HG03097 (cell line): ENCODE data around the gene TBX6.
"Not testable (repeated sequence)": the region's sequence is repeated elsewhere in the genome, so short reads cannot be mapped to it uniquely, and the experiment has no call there.

Experiments used
- ATAC-seq: cut with Tn5 transposase; IDR thresholded peaks from one replicate; pipeline ENCODE4 v1.9.1; 2021; ENCODE audit not compliant: unreplicated experiment, low FRiP score

TBX6 gene, protein sequence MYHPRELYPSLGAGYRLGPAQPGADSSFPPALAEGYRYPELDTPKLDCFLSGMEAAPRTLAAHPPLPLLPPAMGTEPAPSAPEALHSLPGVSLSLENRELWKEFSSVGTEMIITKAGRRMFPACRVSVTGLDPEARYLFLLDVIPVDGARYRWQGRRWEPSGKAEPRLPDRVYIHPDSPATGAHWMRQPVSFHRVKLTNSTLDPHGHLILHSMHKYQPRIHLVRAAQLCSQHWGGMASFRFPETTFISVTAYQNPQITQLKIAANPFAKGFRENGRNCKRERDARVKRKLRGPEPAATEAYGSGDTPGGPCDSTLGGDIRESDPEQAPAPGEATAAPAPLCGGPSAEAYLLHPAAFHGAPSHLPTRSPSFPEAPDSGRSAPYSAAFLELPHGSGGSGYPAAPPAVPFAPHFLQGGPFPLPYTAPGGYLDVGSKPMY

DNA sequence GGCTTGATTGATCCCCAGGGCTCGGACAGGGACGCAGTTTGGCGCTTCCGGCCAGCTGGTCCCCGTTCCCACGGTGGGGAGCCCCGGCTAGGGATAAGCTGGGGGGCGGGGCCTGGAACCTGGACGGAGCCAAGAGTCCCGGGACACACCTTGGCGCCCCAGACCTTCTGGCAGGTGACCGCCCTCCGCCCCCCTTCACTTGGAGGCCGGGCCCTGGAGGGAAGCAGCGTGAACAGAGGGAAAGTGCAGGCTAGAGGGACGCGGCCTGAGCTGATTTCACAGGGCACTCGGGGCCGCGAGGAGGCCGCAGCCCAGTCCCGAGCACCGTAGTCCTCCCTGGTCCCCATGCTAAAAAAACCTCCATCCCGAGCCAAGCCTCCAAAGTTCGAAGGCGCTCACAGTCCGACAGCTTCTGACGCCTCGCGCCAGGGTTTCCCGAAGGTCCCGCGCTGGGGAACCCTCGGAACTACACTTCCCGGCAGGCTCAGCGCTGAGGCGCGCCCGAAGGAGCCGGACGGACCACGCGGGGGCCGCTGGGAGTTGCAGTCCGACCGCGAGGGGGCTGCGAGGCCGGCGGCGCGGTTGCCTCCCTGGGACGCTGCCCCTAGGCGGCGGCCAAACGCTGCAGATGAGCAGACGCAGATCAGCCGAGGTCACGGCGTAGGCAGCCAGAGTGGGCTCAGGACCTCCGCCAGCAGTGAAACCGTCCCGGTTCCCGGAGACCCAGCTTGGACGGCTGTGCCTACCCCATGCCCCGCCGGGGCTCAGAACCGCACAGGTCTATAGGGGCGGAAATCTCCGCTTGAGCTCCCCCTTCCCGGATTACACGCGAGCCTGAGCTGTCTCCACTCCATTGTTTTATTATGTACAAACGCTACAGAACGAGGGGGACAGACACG, at the start of gene TBX6:
TBX6 (minus strand) TSS at position 451 of the 899 bp plus-strand sequence. CDS start 731 bp downstream, outside the sequence.
- ATAC-seq = peak; percentile 66

DNA sequence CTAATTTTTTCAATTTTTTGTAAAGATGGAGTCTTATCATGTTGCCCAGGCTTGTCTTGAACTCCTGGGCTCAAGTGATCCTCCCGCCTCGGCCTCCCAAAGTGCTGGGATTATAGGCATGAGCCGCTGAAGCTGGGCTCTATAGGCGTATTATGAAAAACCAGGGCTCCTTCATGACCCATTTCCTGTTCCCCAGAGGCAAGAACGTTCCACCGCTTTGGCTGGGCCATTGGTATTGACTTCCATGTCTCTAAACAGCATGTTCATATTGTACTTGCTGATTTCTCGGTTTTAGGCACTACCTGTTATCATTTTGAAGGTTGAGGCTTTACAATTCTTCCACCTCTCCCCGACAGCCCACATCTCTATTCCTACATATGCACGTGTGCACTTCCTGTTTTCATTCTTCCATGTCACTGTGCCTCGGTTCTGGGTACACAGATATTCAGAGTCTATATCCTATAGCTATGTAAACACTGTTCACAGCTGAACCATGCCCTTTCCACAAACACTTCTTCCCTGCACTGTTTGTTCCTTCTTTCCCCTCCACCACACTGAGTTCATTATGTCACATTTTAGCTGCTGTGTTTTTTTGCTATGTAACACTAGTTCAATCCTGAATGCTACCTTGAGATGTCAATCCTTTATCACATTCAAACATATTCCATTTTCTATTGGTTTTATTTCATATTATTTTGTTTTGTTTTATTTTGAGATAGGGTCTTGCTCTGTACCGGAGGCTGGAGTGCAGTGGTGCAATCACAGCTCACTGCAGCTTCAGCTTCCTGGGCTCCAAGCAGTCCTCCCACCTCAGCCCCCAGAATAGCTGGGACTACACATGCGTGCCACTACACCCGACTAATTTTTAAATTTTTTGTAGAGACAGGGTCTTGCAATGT, 48.1 kb upstream of the TBX6 start:
- no peak for ATAC-seq

DNA sequence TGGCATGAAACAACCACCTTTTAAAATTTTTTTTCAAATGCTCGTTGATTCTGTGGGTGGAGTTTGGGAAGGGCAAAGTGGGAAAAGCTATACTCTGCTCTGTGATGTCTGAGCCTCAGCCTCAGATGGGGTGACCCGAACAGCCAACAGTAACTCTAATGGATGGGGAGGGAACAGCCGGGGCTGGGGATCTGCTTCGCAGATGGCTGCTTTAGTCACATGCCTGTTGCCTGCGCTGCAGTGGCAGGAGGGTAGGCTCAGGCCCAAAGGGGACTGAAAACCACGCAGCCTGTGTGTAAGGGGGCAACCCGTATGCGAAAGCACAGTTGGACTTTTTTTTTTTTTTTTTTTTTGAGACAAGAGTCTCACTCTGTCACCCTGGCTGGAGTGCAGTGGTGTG, 46.2 kb upstream of the TBX6 start:
- ATAC-seq = no peak

DNA sequence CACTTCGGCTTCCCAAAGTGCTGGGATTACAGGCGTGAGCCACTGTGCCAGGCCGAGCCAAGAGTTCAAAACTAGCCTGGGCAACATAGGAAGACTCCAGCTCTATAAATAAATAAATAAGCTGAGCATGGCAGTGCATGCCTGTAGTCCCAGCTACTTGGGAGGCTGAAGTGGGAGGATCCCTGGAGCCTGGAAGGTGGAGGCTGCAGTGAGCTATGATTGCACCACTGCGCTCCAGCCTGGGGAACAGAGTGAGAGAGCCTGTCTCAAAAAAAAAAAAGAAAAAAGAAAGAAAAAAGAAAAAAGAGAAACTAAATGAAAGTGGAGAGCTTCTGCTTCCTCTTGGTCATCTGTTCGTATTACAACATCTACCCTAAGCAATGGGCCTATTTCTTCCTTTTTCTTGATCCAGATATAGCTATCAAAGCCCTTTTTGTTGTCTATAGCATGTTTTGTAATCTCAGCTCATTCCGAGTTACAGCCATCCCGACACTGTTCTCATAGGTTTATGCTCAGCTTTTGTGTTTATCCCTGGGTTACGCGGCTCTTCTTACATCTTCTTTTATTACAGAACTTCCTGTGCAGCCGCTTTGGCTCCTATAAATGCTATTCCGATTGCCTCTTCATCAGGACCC, 45.4 kb upstream of the TBX6 start:
- ATAC-seq = no peak

DNA sequence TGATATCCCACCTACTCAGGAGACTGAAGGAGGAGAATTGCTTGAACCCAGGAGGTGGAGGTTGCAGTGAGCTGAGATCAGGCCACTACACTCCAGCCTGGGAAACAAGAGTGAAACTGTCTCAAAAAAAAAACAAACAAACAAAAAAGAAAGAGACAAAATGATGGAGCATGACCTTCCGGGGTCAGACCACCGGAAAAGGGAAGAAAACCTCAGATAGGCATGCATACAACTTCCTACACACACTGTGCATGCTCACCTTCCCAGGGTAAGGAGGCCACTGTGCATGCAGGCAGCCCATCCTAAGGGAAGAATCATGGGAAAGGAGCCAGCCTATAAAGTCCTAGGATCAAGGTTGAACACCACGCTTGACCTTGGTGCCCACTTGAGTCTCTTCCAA, 40.9 kb upstream of the TBX6 start:
- no peak for ATAC-seq

DNA sequence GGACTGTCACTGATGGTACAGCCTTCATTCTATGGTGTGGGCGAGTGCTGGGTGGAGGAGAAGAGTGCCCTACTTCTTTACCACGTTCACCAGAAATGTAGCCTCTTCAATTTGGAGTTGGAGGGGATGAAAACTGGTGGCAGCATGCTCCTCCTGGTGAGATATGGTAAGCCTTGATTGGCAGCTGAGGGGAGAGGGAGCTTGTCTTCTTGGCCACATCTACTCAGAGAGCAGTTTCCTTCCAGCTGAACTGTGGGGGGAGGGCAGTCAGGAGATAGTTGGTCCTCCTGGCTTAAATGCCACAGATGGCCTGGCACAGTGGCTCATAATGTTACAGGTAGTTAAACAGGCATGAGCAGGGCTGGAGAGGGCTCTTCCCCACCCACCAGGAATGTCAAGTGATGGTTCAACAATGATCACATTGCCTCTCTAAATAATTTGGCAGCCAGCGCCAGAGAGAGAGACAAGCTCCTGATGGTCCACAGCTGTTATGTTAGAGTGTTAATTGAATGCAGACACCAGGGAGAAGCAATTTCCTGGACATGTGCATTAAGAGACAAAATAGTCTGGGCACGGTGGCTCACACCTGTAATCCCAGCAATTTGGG, 40.2 kb upstream of the TBX6 start:
- no peak for ATAC-seq

DNA sequence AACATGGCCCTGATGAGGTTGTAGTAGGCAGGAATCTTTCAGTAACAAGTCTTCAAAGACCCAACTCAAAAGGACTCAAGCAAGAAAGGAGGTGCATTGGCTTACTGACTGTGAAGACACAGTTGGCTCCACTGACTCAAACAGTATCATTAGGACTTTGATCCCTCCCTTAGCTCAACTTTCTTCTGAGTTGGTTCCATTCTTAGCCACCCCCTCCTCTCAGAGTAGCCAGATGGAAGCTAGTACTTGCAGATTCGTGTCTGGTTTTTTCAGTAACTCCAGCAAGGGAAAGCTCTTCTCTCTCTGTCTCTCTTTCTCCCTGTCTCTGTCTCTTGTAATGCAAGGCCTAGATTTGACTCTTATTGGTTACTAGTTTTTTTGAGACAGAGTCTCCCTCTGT, 36.3 kb upstream of the TBX6 start:
- no peak for ATAC-seq

DNA sequence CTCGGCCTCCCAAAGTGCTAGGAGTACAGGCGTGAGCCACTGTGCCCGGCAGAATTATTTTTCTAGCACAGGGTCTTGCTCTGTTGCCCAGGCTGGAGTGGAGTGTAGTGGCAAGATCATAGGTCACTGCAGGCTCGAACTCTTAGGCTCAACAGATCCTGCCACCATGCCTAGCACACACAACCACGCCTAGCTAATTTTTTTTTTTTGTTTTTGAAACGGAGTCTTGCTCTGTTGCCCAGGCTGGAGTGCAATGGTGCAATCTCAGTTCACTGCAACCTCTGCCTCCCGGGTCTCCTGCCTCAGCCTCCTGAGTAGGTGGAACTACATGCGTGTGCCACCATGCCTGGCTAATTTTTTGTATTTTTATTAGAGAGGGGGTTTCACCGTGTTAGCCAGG, 34.0 kb upstream of the TBX6 start:
- not testable (repeated sequence) for ATAC-seq

DNA sequence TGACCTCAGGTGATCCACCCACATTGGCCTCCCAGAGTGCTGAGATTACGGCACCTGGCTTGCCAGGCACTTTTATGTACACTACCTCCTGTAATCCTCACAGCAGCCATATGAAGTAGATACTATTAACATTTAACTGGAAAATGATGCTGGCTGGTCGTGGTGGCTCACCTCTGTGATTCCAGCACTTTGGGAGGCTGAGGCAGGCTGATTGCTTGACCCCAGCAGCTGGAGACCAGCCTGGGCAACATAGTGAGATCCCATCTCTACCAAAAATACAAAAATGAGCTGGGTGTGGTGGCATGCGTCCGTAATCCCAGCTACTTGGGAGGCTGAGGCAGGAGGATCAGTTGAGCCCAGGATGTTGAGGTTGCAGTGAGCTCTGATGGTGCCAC, 33.3 kb upstream of the TBX6 start:
- ATAC-seq = no peak

DNA sequence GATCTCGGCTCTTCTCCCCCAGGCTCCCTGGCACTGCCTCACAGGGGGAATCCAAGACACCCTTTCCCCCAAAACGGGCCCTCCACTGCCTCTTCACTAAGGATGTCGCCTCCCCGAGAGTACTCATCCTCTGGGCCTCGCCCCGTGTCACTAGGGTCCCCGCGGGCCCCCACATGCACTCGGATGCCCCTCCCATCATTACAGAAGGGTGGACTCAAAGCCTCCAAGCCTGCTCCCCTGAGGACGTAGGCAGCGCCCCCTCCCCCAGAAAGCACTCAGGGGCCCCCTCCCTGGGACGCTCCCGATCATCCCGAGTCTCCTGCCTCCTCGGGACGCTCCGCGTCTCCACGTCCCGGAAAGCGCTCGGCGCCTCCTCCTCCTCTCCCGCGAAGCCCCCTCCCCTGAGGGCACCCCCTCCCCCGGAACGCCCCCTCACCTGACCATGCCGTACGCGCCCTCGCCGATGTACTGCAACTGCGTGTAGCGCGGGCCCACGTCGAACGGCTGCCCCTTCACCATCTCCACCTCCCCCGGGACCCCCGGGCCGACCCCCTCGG, 31.0 kb upstream of the TBX6 start:
- ATAC-seq = no peak

DNA sequence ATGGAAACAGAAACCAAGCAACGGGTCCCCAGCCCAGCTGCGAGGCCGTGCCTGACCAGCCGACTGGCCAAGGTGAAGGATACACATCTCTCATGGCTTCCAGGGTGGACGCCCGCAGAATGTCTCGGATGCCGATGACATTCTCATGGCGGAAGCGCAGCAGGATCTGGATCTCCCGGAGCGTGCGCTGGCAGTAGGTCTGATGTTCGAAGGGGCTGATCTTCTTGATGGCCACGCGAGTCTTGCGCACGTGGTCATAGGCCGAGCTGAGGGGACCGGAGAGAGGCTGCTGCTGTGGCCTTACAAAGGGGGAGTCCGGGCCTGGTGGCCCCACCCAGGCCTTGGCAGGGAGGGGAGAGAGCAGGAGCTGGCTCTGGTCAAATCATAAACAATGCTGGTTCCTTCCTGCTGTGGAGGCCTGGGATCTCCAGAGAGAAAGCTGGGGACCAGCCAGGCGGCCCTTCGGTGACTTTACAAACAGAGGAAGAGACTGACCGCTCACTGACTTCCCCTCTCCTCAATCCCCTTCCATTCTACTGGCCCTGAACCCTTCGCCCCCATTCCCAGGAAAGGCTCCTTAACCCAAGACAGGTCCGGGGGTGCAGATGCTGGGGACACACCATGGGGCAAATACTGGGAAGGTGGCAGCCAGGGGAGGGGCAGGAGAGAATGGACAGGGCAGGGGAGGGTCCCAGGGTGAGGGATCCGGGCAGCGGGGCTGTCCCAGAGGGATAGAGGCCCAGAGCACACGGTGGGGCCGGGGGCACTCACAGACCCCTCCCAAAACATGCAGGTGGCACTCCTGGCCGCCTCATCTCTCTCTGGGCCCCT, 30.2 kb upstream of the TBX6 start:
- no peak for ATAC-seq

DNA sequence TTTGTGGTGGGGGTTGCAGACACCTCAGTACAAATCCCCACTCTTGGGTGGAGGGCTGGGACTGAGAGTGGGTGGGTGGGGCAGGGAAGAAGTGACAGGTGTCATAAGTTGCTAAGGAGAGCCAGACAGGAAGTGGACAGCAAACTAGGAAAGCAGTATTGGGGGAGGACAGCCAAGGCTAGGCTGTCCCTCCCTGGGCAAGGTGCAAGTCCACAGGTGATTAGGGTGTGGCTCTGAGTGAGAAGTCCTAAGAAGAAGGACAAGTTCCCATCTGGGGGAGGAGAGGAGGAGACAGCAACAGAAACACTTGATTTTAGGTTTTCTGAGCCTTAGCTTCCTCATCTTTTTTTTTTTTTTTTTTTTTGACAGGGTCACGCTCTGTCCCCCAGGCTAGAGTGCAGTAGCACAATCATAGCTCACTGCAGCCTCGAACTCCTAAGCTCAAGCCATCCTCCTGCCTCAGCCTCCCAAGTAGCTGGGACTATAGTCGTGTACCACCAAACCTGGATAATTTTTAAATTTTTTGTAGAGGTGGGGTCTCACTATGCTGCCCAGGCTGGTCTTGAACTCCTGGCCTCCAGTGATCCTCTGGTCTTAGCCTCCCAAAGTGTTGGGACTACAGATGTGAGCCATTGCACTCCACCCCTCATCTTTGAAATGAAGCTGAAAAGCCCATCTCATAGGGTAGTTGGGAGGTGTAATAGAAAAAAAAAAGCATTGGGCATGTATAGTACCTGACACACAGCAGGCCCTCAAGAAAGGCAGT, 28.8 kb upstream of the TBX6 start:
- no peak for ATAC-seq

DNA sequence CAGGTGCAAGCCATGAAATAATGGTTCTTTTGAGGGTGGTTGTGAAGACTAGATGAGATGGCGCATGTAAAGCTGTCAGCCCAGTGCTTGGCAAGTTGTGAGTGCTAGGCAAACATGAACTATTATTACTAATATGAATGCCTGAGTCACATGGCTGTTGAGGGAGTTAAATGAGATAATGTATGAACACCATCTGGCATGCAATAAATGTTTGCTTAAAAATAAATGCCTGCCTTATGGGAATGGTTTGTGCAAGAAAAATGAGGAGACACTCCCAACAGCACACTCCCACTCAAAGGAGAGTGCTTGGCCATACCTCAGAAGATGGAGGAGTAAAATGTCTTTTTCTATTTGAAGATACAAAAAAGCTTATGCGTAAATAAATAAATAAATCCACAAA, 27.7 kb upstream of the TBX6 start:
- ATAC-seq = no peak

DNA sequence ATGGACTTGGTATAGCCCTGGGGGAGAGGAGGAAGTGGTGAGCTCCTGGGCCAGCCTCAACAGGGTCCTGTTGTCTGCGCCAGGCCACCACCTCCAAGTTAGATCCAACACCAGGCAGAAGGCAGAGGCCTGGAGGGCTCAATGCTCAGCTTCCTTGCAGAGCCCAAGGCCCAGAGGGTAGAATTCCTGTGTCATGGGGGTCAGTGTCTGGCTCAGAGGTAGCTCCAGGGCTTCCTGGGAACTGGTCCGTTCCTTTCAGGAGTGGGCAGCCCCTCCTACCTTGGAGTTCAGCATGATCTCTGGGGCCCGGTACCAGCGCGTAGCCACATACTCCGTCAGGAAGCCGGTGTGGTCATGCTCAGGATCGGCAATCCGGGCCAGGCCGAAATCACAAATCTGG, 26.0 kb upstream of the TBX6 start:
- no peak for ATAC-seq

DNA sequence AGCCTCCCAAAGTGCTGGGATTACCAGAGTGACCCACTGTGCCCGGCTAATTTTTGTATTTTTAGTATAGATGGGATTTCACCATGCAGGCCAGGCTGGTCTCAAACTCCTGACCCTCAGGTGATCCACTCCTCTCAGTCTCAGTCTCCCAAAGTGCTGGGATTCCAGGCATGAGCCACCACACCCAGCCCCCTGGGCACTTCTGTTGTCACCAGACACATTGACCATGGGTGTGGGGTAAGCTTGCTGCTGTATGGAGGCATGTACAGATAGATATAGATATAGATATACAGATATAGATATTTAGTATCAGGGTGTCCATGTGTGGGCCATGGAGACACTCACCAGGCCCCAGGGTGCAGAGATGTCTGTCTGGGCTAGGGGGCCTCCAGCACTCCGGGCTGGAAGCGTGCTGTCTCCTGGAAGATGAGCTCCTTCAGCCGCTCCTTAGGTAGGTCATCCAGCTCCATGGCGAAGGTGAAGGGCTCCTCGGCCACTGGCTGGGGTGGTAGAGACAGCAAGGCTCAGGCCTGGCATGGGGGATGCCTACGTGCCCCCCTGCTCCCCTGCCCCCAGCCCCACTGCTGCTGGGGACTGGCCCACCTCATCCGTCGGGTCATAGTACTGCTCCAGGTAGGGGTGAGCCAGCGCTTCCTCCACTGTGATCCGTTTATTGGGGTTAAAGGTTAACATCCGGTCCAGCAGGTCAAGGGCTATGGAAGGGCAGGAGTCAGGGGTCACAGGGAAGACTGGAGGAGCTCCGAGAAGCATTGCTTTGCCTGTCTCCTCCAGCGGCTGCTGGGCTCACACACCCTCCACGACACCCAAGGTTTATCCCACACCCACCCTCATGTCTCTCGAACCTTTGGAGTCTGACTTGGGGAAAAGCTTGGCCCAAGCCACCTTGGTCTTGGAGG, 24.8 kb upstream of the TBX6 start:
- ATAC-seq = no peak

DNA sequence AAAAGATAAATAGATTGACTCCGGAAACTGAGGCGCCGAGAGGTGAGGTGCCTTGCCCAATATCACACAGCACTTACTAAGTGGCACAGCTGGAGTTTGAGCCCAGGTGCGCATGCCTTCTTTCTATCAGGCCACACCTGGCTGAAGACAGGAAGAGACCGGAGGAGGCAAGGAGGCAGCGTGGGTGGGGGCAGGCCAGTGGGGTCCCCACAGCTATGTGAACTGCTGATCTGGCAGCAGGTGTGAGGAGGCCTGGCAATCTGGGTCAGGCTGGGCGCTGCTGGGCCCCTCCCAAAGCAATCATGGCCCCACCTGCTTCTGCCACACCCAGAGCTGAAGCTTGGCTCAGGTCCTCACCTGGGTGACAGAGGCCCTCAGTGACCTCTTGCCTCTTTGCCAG, 23.5 kb upstream of the TBX6 start:
- no peak for ATAC-seq

DNA sequence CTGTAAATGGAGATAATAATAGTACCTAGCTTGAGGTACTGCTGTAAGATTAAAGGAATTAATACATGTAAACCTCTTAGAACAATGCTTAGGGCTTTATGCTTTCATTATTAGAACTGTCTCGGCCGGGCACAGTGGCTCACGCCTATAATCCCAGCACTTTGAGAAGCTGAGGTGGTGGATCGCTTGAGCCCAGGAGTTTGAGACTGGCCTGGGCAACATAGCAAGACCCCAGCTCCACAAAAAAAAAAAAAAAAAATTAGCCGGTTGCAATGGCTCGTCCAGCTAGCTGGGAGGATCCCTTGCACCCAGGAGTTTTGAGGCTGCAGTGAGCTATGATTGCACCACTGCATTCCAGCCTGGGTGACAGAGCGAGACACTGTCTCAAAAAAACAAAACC, 23.1 kb upstream of the TBX6 start:
- ATAC-seq = not testable (repeated sequence)
